GM21576 (cell line): ENCODE measurements around the gene DOK6.

ENCODE experiments used
- ATAC-seq: cut with Tn5 transposase; IDR thresholded peaks from one replicate; pipeline ENCODE4 v1.9.1; 2021; ENCODE audit warnings: mild to moderate bottlenecking, moderate library complexity; ENCODE audit not compliant: unreplicated experiment

Gene DOK6

GRCh38 chr18:69432847-69433246 lies 32.2 kb downstream of the DOK6 start:
- ATAC-seq, result no peak

DNA sequence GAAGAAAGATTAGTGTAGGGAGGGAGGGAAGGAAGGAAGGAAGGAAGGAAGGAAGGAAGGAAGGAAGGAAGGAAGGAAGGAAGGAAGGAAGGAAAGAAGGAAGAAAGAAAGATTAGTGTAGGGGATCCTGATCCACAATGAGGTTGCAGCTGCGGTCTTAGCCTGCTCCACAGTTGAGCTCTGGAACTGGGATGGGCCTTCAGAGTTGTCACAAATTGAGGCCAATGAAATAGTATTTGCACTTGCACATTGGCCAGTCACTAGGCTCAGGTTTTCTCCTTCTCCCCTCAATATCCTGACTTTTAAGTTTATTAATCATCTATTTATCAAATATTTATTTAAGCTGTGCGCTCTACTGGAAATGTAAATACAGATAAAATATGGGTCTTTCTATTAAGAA lies 34.3 kb downstream of the DOK6 start:
- no peak for ATAC-seq

GRCh38 chr18:69444221-69444620 lies 43.5 kb downstream of the DOK6 start:
- no peak for ATAC-seq

DNA sequence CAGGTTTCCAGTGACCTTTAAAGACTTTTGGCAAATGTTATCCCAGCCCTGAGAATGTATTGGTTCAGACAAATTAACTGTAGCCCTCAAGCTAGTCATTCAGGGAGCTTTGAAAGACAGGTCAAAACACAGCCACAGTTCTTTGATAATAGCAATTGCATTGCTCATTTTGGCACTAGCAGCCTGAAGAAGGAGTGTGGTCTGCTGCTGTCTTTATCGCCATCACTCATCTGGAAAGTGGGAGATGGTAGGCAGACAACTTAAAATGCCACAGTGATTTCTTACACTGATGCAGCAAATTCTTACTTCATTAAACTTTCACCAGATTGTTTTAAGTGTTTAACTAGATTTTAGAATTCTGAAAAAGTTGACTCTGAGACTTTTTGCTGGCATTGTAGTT lies 47.2 kb downstream of the DOK6 start:
- no peak for ATAC-seq

- no peak for ATAC-seq
Measured at GRCh38 chr18:69455125-69455524, 54.4 kb downstream of the DOK6 start.

GRCh38 chr18:69469444-69469919 lies 68.8 kb downstream of the DOK6 start:
- ATAC-seq, result no peak

- no peak for ATAC-seq
Measured at GRCh38 chr18:69480460-69480859, 79.8 kb downstream of the DOK6 start.

DNA sequence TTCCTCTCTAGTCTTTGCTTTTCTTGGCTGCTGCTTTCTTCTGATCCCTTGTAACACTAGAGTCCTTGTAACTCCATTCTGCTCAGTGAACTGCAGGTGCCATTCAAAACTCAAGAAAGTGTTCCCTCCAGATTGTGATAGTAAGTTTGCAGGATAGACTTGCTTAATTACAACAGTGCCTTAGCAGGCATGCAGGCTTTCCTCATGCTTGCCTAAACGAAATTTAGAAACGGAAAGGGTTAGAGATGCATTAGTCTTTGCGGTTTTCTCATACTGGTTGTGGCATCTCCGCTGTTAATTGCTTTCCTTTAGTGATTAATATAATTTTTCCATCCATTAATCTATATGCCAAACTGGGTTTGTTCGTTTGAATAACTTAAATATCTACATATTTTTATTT lies 82.9 kb downstream of the DOK6 start:
- ATAC-seq, result no peak

DNA sequence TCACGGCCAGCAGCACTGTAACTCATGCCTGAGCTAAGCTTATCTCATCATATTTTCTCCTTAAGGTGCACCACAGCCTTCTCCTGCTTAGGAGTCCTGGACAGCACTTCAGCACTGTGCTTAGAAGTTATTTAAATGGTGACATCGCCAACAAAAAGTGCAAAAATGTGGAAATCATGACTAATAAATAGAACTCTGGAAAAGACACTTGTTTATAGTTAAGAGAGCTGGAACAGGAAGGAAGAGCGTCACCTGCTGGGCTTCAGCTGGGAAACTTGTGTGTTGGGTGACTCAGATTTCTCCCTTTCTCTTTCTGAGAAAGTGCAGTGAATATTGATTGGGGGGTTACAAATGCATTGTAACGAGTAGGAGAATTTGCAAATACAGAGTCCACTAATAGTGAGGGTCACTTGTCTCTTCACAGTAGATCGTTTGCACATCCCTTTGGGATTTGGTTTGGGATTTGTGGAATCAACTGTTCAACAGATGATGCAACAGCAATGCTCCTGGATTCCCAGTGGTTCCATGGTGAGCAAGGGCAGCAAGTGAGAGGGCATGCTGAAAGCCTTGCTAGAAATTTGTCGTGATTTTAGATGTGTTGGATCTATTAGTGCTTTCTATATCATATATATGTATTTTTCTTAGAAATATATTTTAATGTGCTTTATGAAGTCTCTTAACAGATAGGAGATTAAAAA lies 84.2 kb downstream of the DOK6 start:
- ATAC-seq, result no peak

- ATAC-seq, result no peak
Measured at GRCh38 chr18:69487488-69488394, 87.1 kb downstream of the DOK6 start.

- ATAC-seq, result no peak
Measured at GRCh38 chr18:69490072-69490471, 89.4 kb downstream of the DOK6 start.

- no peak for ATAC-seq
Measured at GRCh38 chr18:69490813-69491212, 90.1 kb downstream of the DOK6 start.

GRCh38 chr18:69491576-69491975 lies 90.9 kb downstream of the DOK6 start:
- ATAC-seq, result no peak

GRCh38 chr18:69492861-69493260 lies 92.2 kb downstream of the DOK6 start:
- ATAC-seq, result no peak

- ATAC-seq, result no peak
Measured at GRCh38 chr18:69494841-69495240, 94.2 kb downstream of the DOK6 start.

GRCh38 chr18:69495338-69495737 lies 94.7 kb downstream of the DOK6 start:
- ATAC-seq, result no peak

DNA sequence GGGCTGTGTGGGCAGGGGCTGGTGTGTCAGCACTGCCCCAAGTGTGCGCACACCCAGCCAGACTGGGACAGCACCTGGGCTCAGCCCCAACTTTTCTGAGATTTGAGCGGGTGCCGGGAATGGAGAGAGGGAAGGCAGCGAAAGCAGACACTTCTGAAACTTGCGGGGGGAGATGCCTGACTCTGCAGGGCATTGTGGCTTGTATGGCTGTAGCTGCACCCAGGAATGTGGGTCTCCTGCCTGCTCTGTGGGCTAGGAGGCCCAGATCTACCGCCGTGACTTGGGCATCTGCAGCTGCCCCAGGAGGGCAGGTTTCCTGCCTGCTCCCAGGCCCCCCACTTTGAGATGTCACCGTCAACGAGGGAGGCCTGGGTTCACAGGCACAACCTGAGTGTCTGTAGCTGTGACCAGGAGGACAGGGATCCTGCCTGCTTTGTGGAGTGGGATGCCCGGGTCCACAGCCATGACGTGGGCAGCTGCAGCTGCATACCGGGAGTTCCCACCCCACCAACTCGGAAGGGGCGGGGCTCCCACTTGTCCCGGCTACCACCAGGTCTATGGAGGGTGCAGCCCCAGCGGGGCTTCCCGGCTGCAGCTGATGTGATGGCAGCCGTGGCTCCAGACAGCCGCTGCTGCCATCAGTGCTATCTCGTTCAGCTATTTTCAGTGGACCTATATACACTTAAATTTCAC lies 95.3 kb downstream of the DOK6 start:
- no peak for ATAC-seq

DNA sequence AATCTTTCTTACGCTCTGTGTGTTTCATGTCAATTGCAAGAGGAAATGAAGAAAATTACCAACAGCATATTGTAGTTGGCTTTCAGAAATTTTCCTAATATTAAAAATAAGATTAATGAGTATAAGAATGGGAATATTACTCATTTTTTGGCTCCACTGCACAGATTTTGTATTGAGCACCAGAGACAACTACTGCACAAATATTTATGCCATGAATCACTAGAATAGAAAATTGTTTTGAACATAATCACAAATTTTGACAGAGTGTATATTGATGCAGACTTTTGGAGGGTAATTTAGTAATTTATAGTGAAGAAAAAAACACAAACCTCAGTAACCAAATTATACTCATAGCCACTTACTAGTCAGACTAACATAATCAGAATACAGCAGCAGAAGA lies 118.3 kb downstream of the DOK6 start:
- ATAC-seq, result no peak

DNA sequence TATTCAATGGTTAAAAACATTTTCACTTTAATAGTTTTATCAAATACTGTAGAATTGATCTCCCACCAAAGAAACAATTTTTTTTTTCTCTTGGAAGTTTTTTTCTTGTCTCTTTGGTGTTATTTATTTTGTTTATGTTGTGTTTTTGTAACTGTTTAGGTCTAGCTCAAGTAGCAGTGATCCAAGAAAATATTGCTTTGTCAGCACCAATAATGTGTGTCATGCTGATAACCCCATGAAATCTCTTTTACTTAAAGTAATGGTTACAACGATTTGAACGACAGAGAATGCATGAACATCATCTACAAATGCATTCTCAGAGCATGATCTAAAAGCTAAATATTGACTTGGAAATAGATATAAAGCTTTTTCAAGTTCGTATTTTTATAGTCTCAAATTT lies 122.9 kb downstream of the DOK6 start:
- ATAC-seq, result no peak

DNA sequence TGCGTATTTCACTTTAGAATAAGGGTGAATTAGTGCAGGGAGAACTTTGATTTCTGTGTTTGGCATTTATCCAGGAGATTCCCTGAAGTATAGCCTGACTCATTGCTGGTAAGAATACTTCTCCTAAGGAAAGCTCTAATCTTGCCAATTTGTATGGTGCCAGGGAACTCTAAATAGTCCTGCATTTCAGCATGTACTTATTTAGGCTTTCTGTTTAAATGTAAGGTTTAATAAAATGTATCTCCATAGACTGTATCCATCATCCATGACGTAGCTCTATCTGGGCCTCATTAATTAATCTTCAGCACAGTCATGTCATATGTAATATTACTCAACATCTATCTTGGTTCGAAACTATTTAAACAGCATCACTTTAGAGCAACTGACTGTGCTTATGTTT lies 127.7 kb downstream of the DOK6 start:
- no peak for ATAC-seq

GRCh38 chr18:69529151-69529550 lies 128.5 kb downstream of the DOK6 start:
- no peak for ATAC-seq

DNA sequence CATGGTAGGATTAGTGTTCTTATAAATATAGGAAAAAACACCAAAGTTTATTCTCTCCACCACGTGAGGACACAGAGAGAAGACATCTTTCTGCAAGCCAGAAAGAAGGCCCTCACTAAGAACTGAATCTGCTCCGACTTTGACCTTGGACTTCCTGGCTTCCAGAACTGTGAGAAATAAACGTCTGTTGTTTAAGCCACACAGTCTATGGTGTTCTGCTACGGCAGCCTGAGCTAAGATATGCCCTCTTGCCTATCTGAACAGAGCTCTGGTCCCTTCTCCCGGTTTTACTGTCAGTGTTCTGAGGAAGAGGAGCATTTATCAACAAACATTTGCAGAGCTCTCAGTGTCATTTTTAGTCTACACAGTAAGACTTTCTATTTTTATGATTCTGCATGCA lies 131.3 kb downstream of the DOK6 start:
- ATAC-seq, result no peak
